Measurements from ENCODE around the gene ZFYVE9. TPM values are rescaled to one million over a fixed set of nuclear protein-coding genes. Genes with fewer than 3 reads are reported as not detected.
A peak's percentile ranks its signal among the peaks of the same experiment; 100 is the strongest.

Gene ZFYVE9
- total RNA-seq, 1 experiment from 2014 or later, result 28.4 TPM

DNA sequence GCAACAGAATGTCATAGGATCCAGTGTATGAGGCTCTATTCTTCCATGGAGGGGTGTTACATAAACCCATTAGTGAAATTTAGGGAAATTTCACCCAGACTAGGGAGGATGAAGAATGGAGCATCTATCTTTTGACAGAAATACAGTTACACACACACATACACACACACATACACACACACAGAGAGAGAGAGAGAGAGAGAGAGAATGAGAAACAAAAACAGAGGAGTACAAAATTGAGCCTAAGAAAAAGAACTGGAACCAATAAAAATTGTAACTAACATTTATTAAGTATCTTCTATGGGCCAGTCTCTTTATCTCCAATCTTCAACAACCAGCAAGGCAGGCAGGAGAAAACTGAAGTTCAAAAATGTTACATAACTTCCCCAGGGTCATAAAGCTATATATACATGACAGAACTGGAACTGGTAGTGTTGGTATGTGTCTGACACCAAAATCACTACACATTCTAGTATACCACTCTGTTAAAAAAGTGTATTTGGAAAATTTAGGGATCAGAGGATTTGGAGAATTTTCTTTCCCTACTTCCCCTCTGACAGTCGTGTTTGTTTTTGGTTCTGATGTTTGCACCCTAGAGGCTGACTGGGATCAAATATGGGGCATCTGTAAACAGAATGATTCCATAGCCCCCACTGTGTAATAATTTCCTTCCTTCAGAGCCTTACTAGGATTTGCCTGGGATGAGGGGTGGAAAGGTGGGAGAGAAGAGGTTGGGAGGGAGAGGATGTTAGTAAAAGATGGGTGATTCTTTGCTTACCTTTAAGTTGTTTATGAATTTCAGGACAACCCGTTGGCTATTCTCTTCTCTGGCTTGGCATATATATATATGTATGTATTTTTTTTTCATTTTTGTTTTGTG is 1.0 kb upstream of the ZFYVE9 start:
- Histone ChIP-seq H3K14ac (ENCODE audit: insufficient read depth, low read length) (no peak overlapping the region), H4K20me1 (ENCODE audit: control insufficient read depth, insufficient read depth, insufficient read length) (no peaks in the 10 kb centered on the region), H2BK120ac (ENCODE audit: low read depth, low read length, poor library complexity, severe bottlenecking) (no peak overlapping the region), H3K23me2 (ENCODE audit: insufficient read length, low read depth, low read length, poor library complexity, severe bottlenecking) (peaks cover 6% of the 10 kb centered on the region), H3K9me3 (ENCODE audit: control insufficient read depth, low read depth, low read length) (no peaks in the 10 kb centered on the region), H3K27ac (ENCODE audit: insufficient read length, low read depth, low read length) (no peak overlapping the region), H2AFZ (ENCODE audit: low read length) (peak overlapping the region; percentile 73), H3K18ac (ENCODE audit: insufficient read length, low read depth, low read length) (no peak overlapping the region), H4K8ac (replicated peaks; ENCODE audit: insufficient read length, low read depth, low read length) (no peak overlapping the region), H3K23ac (ENCODE audit: insufficient read length, low read depth, low read length) (no peak overlapping the region), H2BK20ac (ENCODE audit: low read depth, low read length, poor library complexity, severe bottlenecking) (no peak overlapping the region), H2AK5ac (ENCODE audit: insufficient read length, low read length) (no peak overlapping the region), H3K27me3 (ENCODE audit: insufficient read depth, low read length) (no peaks in the 10 kb centered on the region; the same call in 1 of the 2 replicates), H3K9ac (ENCODE audit: extremely low read depth, insufficient read length, low read length) (no peak overlapping the region), H3K4me1 (ENCODE audit: insufficient read depth, low read length) (no peaks in the 10 kb centered on the region), H4K91ac (ENCODE audit: insufficient read length, low read depth, low read length) (no peak overlapping the region), H3K79me1 (ENCODE audit: insufficient read depth, low read depth, low read length, poor library complexity, severe bottlenecking) (no peaks in the 10 kb centered on the region), H2BK12ac (ENCODE audit: insufficient read length, low read depth, low read length) (no peak overlapping the region), H3T11ph (ENCODE audit: low read length) (no peak overlapping the region), H4K5ac (ENCODE audit: insufficient read length, low read depth, low read length) (no peak overlapping the region), H3K4me2 (ENCODE audit: insufficient read depth, insufficient read length, low read length) (peak overlapping the region; percentile 55), H3K56ac (ENCODE audit: insufficient read length, low read depth, low read length) (no peak overlapping the region), H3K4ac (ENCODE audit: low read depth, low read length) (no peak overlapping the region), H3K79me2 (ENCODE audit: insufficient read depth, low read length) (peaks cover 5% of the 10 kb centered on the region; the same call in 1 of the 2 replicates), H2BK5ac (ENCODE audit: insufficient read length, low read length) (no peak overlapping the region), H2BK15ac (ENCODE audit: low read depth, low read length) (no peak overlapping the region)
- H3K27me3 Mint-ChIP-seq (ENCODE audit: low read depth), result peaks cover 11% of the 10 kb centered on the region; the same call in 1 of the 2 replicates
- H3K27ac Mint-ChIP-seq, result peak overlapping the region in 1 of 3 experiments; percentile 32; a peak in 1 of 7 replicates
- TF ChIP-seq, protein P1, sequence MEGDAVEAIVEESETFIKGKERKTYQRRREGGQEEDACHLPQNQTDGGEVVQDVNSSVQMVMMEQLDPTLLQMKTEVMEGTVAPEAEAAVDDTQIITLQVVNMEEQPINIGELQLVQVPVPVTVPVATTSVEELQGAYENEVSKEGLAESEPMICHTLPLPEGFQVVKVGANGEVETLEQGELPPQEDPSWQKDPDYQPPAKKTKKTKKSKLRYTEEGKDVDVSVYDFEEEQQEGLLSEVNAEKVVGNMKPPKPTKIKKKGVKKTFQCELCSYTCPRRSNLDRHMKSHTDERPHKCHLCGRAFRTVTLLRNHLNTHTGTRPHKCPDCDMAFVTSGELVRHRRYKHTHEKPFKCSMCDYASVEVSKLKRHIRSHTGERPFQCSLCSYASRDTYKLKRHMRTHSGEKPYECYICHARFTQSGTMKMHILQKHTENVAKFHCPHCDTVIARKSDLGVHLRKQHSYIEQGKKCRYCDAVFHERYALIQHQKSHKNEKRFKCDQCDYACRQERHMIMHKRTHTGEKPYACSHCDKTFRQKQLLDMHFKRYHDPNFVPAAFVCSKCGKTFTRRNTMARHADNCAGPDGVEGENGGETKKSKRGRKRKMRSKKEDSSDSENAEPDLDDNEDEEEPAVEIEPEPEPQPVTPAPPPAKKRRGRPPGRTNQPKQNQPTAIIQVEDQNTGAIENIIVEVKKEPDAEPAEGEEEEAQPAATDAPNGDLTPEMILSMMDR (conservative IDR thresholded peaks at IDR 0.05), result no peak
- H3K9me3 Mint-ChIP-seq, result no peaks in the 10 kb centered on the region
- no CpG with 5 or more reads among the region's 2 CpGs for WGBS (ENCODE audit: extremely low coverage, insufficient read length, low lambda C conversion rate)
- no peak for DNase-seq
- peaks cover 12 to 17% of the 10 kb centered on the region in 2 experiments for H3K4me1 Mint-ChIP-seq
- no peaks in the 10 kb centered on the region; a peak in 1 of 7 replicates for H3K36me3 Mint-ChIP-seq (ENCODE audit: insufficient read depth in 1 of 3, low read depth in 3 of 3)
- H3K4me3 Mint-ChIP-seq, result peak overlapping the region; percentile 71 to 86
